ENCODE data around the gene MROH7. TPM values are rescaled to one million over a fixed set of nuclear protein-coding genes. Genes with fewer than 3 reads are reported as not detected.

The MROH7 gene
- total RNA-seq, 4 donors from 2014 or later, result 0.42 to 1.3 (median 0.89) TPM

GRCh38 chr1:54754045-54754444, 112.5 kb downstream of the MROH7 start:
- in situ Hi-C loops (cut with MboI; ENCODE audit: low sequenced_read_pairs in 4 of 4) (loop anchor here in 1 of 4 donors (25.0 kb wide), 2 partner anchors 692 to 892 kb away; partner anchors contain the start of genes TCEANC2 and TMEM59), intact Hi-C loops (cut with DNase I; ENCODE audit: low total_unique reads) (no loop called here)
- H3K9me3 ChIP-seq, result no peaks in the 10 kb centered on the region
- no peaks in the 10 kb centered on the region for H3K27me3 ChIP-seq
- no peak overlapping the region for H3K27ac ChIP-seq
- H3K4me3 ChIP-seq, result no peak overlapping the region
- peaks cover 0 to 6% of the 10 kb centered on the region in 2 donors for H3K4me1 ChIP-seq
- no peak for TF ChIP-seq POLR2A (IDR thresholded peaks at IDR 0.05)
- no peak for TF ChIP-seq CTCF (IDR thresholded peaks at IDR 0.05 in 4 of 5, conservative IDR thresholded peaks at IDR 0.05 in 1 of 5)
- DNase-seq (no peak), ATAC-seq (no peak)
- H3K36me3 ChIP-seq, result peaks cover 0 to 32% of the 10 kb centered on the region in 2 donors

DNA sequence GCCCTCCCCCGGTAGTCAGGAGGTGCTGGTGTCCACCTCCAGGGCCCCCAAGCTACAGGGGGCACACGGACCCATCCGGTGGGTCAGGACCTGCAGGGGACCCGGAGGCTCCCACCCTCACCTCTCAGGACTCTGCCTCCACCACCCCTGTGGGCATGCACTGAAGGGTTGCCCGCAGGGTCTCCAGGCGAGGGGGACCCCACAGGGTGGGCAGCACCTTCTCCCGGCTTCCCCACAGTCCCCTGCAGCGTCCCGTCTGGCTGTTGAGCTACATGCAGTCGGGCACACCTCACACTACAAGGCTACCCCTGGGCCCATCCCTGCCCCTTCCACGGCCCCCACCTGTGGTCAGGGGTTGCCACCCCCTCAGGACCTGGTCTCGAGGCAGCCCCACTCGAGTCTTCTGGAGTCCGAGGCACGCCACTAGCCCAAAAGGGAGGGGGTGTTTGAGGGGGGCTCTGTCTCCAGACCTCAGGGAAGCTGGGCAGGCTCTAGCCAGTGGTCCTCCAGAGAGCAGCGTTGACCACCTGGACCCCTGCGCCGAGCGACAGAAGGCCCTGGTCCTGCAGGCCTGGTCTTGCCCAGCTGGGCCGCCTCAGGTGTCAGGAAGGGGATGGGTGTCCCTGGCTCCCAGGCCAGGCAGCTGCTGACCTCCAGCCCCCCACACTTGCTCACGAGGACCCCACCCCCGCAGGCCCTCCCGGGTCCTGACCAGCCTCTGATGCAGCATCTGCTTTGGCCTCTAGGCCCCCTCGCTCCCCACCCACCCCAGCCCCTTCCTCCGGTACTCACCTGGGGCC, 113.1 kb downstream of the MROH7 start:
- Histone ChIP-seq H3K27me3 (no peaks in the 10 kb centered on the region), H3K36me3 (peaks cover 0 to 32% of the 10 kb centered on the region in 2 donors), H3K27ac (no peak overlapping the region), H3K9me3 (no peaks in the 10 kb centered on the region), H3K4me1 (peaks cover 0 to 6% of the 10 kb centered on the region in 2 donors), H3K4me3 (no peak overlapping the region)
- in situ Hi-C loops (cut with MboI; ENCODE audit: low sequenced_read_pairs in 4 of 4), result loop anchor here in 1 of 4 donors (25.0 kb wide), 2 partner anchors 692 to 892 kb away; partner anchors contain the start of genes TCEANC2 and TMEM59
- DNase-seq (no peak), ATAC-seq (no peak)
- TF ChIP-seq CTCF (IDR thresholded peaks at IDR 0.05 in 4 of 5, conservative IDR thresholded peaks at IDR 0.05 in 1 of 5) (no peak), POLR2A (IDR thresholded peaks at IDR 0.05) (no peak)
- intact Hi-C loops (cut with DNase I; ENCODE audit: low total_unique reads), result no loop called here

DNA sequence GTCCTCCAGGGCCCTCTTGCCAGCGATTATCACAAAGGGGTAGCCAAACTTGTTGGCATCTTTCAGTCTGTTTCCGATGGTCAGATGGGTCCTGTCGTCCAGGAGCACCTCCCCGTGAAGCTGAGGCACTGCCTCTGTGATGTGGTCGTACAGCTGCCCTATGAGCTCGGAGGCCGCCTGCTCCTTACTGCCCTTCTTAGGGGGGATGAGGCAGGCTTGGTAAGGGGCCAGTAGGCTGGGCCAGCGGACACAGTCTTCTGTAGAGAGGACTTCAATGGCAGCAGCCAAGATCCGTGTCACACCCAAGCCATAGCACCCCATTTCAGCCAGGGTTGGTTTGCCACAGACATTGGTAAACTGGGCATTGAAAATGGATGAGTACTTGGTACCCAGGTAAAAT, 116.2 kb downstream of the MROH7 start:
- Histone ChIP-seq H3K4me1 (peaks cover 0 to 6% of the 10 kb centered on the region in 2 donors), H3K4me3 (no peak overlapping the region), H3K36me3 (peaks cover 0 to 32% of the 10 kb centered on the region in 2 donors), H3K27ac (no peak overlapping the region), H3K9me3 (no peaks in the 10 kb centered on the region), H3K27me3 (no peaks in the 10 kb centered on the region)
- intact Hi-C loops (cut with DNase I; ENCODE audit: low total_unique reads) (no loop called here), in situ Hi-C loops (cut with MboI; ENCODE audit: low sequenced_read_pairs in 4 of 4) (loop anchor here in 1 of 4 donors (25.0 kb wide), 2 partner anchors 696 to 896 kb away; partner anchors contain the start of genes TCEANC2 and TMEM59)
- DNase-seq (no peak), ATAC-seq (no peak)
- TF ChIP-seq CTCF (IDR thresholded peaks at IDR 0.05 in 4 of 5, conservative IDR thresholded peaks at IDR 0.05 in 1 of 5) (no peak), POLR2A (IDR thresholded peaks at IDR 0.05) (no peak)

GRCh38 chr1:54758678-54759348, 117.2 kb downstream of the MROH7 start:
- Histone ChIP-seq H3K9me3 (no peaks in the 10 kb centered on the region), H3K27me3 (no peaks in the 10 kb centered on the region), H3K27ac (no peak overlapping the region), H3K4me1 (peaks cover 6 to 14% of the 10 kb centered on the region in 2 donors), H3K4me3 (no peak overlapping the region), H3K36me3 (peaks cover 0 to 32% of the 10 kb centered on the region in 2 donors)
- in situ Hi-C loops (cut with MboI; ENCODE audit: low sequenced_read_pairs in 4 of 4) (loop anchor here in 1 of 4 donors (25.0 kb wide), 2 partner anchors 697 to 897 kb away; partner anchors contain the start of genes TCEANC2 and TMEM59), intact Hi-C loops (cut with DNase I; ENCODE audit: low total_unique reads) (no loop called here)
- DNase-seq (no peak), ATAC-seq (no peak)
- TF ChIP-seq POLR2A (IDR thresholded peaks at IDR 0.05) (no peak), CTCF (IDR thresholded peaks at IDR 0.05 in 4 of 5, conservative IDR thresholded peaks at IDR 0.05 in 1 of 5) (no peak)

Other genes starting within 250 kb of the MROH7 start
- gene SSBP3, start 235.4 kb upstream of the MROH7 start, total RNA-seq, result 10 to 100 TPM in 3 of 4 donors, 1 to 10 TPM in 1; 3.6 to 21.0 (median 14.9) TPM
- 1 to 10 TPM in 2 of 4 donors, under 1 TPM in 2; 0.90 to 3.2 (median 1.2) TPM for gene ACOT11, start 93.6 kb upstream of the MROH7 start, total RNA-seq
- gene FAM151A, start 18.3 kb upstream of the MROH7 start, total RNA-seq, result not detected
- 10 to 100 TPM; 26.7 to 44.3 (median 31.4) TPM for gene TTC4, start 74.1 kb downstream of the MROH7 start, total RNA-seq
- 1 to 10 TPM; 4.7 to 8.4 (median 4.9) TPM for gene PARS2, start 122.7 kb downstream of the MROH7 start, total RNA-seq
- under 1 TPM in 3 of 4 donors, not detected in 1; 0.10 to 0.24 (median 0.13) TPM for gene TTC22, start 159.5 kb downstream of the MROH7 start, total RNA-seq
- gene DHCR24, start 245.4 kb downstream of the MROH7 start, total RNA-seq, result 100 to 1,000 TPM; 155 to 362 (median 207) TPM

All from gastrocnemius medialis (tissue), 4 donors.